ENCODE data around the gene TRPM3.

TRPM3 gene

DNA sequence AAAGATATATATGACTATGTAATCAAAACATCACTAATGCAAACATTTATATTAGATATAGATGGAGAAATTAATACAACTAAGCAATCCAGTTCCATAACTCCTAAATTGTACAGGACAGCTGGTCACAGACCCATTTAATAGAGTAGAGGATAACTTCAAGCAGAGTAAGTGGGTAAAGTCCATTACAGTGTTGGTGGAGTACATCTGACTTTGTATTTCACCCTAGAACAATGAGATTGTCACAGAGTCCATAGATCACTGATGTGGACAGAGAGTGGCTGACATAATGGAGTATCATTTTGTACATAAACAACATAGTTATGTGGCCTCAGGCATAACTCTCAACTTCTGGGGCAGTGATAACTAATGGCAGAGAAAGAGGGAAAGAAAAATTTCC lies 439.1 kb downstream of the TRPM3 start:
- TF ChIP-seq, protein P1, sequence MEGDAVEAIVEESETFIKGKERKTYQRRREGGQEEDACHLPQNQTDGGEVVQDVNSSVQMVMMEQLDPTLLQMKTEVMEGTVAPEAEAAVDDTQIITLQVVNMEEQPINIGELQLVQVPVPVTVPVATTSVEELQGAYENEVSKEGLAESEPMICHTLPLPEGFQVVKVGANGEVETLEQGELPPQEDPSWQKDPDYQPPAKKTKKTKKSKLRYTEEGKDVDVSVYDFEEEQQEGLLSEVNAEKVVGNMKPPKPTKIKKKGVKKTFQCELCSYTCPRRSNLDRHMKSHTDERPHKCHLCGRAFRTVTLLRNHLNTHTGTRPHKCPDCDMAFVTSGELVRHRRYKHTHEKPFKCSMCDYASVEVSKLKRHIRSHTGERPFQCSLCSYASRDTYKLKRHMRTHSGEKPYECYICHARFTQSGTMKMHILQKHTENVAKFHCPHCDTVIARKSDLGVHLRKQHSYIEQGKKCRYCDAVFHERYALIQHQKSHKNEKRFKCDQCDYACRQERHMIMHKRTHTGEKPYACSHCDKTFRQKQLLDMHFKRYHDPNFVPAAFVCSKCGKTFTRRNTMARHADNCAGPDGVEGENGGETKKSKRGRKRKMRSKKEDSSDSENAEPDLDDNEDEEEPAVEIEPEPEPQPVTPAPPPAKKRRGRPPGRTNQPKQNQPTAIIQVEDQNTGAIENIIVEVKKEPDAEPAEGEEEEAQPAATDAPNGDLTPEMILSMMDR (IDR thresholded peaks at IDR 0.05; ENCODE audit: borderline replicate concordance, insufficient read depth, low read depth, low read length) = no peak
- H3K4me3 ChIP-seq (ENCODE audit: low read depth, low read length) = no peak overlapping the region

DNA sequence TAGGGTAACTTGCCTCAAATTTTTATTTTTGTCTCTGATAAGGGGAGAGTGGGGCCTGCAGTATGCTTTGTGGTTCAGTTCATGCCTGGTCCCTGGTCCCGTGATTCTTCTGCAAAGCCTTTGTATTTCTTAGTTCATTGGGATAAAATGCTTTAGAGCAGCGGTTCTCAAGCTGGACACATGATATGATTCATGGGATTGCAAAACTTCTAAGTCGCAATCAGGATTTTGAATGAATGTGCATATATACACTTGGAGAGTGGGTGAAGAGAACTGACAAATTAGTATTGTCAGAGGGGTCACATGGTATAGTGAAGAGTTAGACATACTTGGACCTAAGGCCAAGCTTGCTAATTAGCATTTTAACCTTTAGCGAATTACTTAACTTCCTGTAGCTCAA lies 441.6 kb downstream of the TRPM3 start:
- TF ChIP-seq, protein P1 (IDR thresholded peaks at IDR 0.05; ENCODE audit: borderline replicate concordance, insufficient read depth, low read depth, low read length) = no peak
- no peak overlapping the region for H3K4me3 ChIP-seq (ENCODE audit: low read depth, low read length)

DNA sequence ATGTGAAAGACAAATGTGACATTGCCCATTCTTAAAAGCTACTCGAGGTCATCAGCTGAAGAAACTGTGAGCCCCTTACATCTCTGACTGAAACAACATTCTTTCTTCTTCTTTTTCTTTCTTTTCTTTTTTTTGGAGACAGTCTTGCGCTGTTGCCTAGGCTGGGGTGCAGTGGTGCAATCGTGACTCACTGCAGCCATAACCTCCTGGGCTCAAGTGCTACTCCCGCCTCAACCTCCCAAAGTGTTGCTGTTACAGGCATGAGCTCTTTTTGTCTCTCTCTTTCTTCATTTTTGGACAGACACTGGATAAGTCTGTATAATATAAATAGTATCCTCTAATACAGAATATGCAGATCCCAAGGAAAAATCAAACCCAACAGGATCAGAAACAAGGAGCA lies 443.3 kb downstream of the TRPM3 start:
- TF ChIP-seq, protein P1 (IDR thresholded peaks at IDR 0.05; ENCODE audit: borderline replicate concordance, insufficient read depth, low read depth, low read length) = no peak
- H3K4me3 ChIP-seq (ENCODE audit: low read depth, low read length) = no peak overlapping the region

DNA sequence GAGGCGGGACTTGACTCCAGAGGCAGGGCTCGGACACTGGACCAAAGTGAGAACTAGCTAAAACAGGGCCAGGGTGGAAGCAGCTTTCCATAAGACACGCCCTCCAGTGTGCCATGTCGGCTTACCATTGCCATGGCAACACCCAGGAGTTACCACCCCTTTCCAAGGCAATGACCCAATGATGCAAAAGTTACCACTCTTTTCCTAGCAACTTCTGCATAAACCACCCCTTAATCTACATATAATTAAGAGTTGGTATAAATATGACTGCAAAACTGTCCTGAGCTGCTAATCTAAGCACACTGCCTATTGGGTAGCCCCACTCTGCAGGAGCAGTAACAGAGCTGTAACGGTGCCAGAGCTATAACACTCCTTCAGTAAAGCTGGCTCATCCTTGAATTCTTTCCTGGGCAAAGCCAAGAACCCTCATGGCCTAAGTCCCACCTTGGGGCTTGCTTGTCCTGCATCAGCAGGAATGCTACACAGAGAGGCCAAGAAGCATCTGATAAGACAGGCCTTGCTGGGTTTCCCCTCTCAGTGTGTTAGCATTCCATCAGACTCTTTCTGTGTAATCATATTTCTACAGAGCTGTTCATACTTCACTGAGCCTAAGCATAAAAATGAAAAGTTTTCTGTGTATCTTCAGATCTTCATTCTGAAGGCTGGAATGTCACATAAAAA lies 444.2 kb downstream of the TRPM3 start:
- TF ChIP-seq, protein P1 (IDR thresholded peaks at IDR 0.05; ENCODE audit: borderline replicate concordance, insufficient read depth, low read depth, low read length) = no peak
- no peak overlapping the region for H3K4me3 ChIP-seq (ENCODE audit: low read depth, low read length)

DNA sequence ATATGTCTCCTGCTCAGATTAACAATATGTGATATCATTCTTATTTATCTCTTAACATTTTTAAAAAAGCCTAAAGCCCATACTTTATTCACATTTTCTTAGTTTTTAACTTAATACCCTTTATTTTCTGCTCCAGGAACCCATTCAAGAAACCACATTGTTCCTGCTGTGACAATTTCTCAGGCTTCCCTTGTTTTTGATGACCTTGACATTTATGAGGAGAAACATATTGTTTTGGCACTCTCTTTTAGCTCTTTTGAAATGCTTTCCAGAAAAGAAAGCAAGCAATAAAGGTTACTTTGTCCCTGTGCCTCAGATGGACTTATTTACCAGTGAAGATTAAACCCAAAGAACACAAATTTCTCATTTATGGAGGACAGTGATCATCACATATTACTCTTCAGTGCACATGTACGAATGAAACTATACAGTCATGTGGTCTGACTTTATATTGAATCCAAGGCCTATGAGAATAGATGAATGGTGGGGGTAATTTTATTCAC lies 445.5 kb downstream of the TRPM3 start:
- TF ChIP-seq, protein P1 (IDR thresholded peaks at IDR 0.05; ENCODE audit: borderline replicate concordance, insufficient read depth, low read depth, low read length) = no peak

DNA sequence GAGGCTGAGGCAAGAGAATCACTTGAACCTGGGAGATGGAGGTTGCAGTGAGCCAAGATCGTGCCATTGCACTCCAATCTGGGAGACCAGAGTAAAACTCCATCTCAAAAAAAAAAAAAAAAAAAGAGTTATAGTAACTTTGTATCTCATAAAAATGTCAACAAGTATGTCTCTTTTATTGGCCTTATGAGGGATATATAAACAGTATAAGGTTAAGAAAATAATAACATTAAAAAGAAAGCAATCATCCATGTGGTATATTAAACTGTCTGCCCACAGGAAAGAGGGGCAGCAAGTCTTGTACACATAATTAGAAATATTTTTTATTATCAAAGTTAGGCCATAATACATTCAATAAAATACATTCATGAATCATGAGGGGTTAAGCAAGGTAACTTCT lies 447.6 kb downstream of the TRPM3 start:
- no peak overlapping the region for H3K4me3 ChIP-seq (ENCODE audit: low read depth, low read length)
- TF ChIP-seq, protein P1 (IDR thresholded peaks at IDR 0.05; ENCODE audit: borderline replicate concordance, insufficient read depth, low read depth, low read length) = no peak

More for the DNA sequence above, 445.5 kb downstream of the TRPM3 start:
- no peak overlapping the region for H3K4me3 ChIP-seq (ENCODE audit: low read depth, low read length)

DNA sequence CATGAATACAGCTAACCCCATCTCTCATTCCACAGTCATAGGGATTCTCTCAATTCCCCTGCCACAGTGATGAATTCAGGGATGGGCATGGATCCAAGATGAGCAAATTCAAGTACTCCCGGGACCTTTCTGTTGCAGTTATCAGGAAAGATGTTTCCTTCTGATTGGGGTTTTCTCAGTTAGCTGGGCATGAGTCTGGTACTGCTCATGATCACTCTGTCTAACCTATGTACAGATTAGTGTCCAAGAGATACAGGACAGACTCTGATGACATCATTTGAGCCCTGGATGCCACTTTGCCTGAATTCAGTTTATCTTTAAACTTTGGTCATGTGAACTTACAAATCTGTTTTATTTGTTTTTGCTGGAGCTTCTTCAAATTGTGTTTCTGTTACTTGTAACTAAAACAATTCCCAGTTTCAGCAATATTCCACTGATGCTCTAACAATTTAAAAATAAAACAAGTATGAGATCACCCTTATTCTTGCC lies 449.2 kb downstream of the TRPM3 start:
- no peak overlapping the region for H3K4me3 ChIP-seq (ENCODE audit: low read depth, low read length)
- TF ChIP-seq, protein P1 (IDR thresholded peaks at IDR 0.05; ENCODE audit: borderline replicate concordance, insufficient read depth, low read depth, low read length) = no peak
